NCI-H748 (cell line): ENCODE results near the gene RBFOX2.

Experiments
- DNase-seq: peaks from one replicate; lab custom pipeline; 2025; ENCODE audit not compliant: unreplicated experiment; lab: John Stamatoyannopoulos, UW

RBFOX2 gene

GRCh38 chr22:35870517-35871293 is 157.9 kb downstream of the RBFOX2 start:
- DNase-seq = no peak

- no peak for DNase-seq
These were observed 159.7 kb downstream of the RBFOX2 start for GRCh38 chr22:35868938-35869337.

- DNase-seq = no peak
These were observed 162.0 kb downstream of the RBFOX2 start for GRCh38 chr22:35866651-35867050.

GRCh38 chr22:35864545-35865165 is 164.0 kb downstream of the RBFOX2 start:
- DNase-seq = no peak

- DNase-seq = no peak
These were observed 165.2 kb downstream of the RBFOX2 start for GRCh38 chr22:35863432-35863831.

- no peak for DNase-seq
These were observed 165.9 kb downstream of the RBFOX2 start for GRCh38 chr22:35862697-35863096.

- DNase-seq = no peak
These were observed 167.2 kb downstream of the RBFOX2 start for GRCh38 chr22:35861451-35861850.

- DNase-seq = no peak
These were observed 167.8 kb downstream of the RBFOX2 start for GRCh38 chr22:35860837-35861236.

GRCh38 chr22:35860087-35860733 is 168.4 kb downstream of the RBFOX2 start:
- no peak for DNase-seq

- no peak for DNase-seq
These were observed 174.3 kb downstream of the RBFOX2 start for GRCh38 chr22:35854334-35854733.

GRCh38 chr22:35852076-35852475 is 176.5 kb downstream of the RBFOX2 start:
- DNase-seq = no peak

GRCh38 chr22:35850831-35851230 is 177.8 kb downstream of the RBFOX2 start:
- no peak for DNase-seq

GRCh38 chr22:35846804-35847203 is 181.8 kb downstream of the RBFOX2 start:
- DNase-seq = no peak

GRCh38 chr22:35844886-35845285 is 183.7 kb downstream of the RBFOX2 start:
- no peak for DNase-seq

GRCh38 chr22:35842954-35843353 is 185.7 kb downstream of the RBFOX2 start:
- peak; percentile 22 for DNase-seq

- no peak for DNase-seq
These were observed 186.1 kb downstream of the RBFOX2 start for GRCh38 chr22:35842519-35842913.

GRCh38 chr22:35841907-35842518 is 186.6 kb downstream of the RBFOX2 start:
- no peak for DNase-seq

GRCh38 chr22:35840302-35840739 is 188.3 kb downstream of the RBFOX2 start:
- DNase-seq = peak; percentile 95

GRCh38 chr22:35839841-35840301 is 188.8 kb downstream of the RBFOX2 start:
- peak; percentile 49 for DNase-seq

GRCh38 chr22:35838855-35839576 is 189.6 kb downstream of the RBFOX2 start:
- peak; percentile 61 for DNase-seq
